ENCODE data around the gene SERPINE1.

- TF ChIP-seq EZH2 (IDR thresholded peaks at IDR 0.05; ENCODE audit: borderline replicate concordance, low read length) (no peak), CTCF (conservative IDR thresholded peaks at IDR 0.05 in 1 of 2, IDR thresholded peaks at IDR 0.05 in 1 of 2; ENCODE audit: extremely low read depth in 1 of 2, insufficient read depth in 1 of 2, low read depth in 1 of 2, low read length in 2 of 2) (no peak)
Measured at GRCh38 chr7:101119876-101120275, 7.0 kb upstream of the SERPINE1 start.
